B cell (primary cell): ENCODE results near the gene ERGIC1.
A peak's percentile ranks its signal among the peaks of the same experiment; 100 is the strongest.

Experiments used
- CTCF ChIP-seq: fragments of 200-600 bp; IDR thresholded peaks from one replicate; pipeline ENCODE4 v1.8.0; 2022; ENCODE audit warnings: antibody characterized with exemption, mild to moderate bottlenecking
- EZH2 ChIP-seq: IDR thresholded peaks from 2 replicates; pipeline ENCODE4 v1.6.1; 2012; ENCODE audit warnings: borderline replicate concordance, low read depth, mild to moderate bottlenecking, moderate library complexity, low read length; ENCODE audit not compliant: insufficient read depth, poor library complexity, severe bottlenecking

DNA sequence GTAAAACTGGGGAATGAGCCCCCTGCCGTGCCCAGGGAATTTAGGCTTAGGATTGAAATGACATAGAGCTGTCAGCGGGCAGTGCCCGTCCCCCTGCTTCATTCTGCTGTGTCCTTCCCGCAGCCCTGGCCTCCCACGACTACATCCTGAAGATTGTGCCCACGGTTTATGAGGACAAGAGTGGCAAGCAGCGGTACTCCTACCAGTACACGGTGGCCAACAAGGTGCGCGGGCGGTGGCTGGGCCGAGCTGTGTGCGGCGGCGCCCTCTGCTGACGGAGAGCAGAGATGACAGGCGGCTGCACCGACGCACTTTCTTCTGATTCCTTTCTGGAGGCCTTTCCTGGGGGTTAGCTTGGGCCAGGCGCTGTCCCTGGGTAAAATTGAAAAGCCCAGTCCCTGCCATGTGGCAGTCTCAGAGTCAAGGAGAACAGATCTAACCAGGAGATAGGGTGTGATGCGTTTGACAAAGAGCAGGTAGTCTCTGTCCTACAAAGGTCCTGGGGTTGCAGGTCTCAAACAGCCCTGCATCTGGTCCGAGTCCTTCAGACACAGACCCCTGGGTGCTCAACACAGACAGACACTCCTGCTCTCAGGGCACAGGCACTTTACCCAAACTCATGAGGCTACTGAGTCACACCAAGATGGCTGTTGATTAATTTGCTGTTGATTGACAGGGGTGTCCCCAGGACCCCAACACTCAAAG, 98.4 kb downstream of the ERGIC1 start:
- TF ChIP-seq CTCF (peak; percentile 96), EZH2 (no peak)
